GM18951 (cell line): ENCODE measurements around the gene MBNL2.
A peak's percentile ranks its signal among the peaks of the same experiment; 100 is the strongest.

Source experiments
- POLR2A ChIP-seq: IDR thresholded peaks from 4 replicates; pipeline ENCODE4 v1.6.1; 2011; ENCODE audit warnings: mild to moderate bottlenecking; ENCODE audit not compliant: insufficient read length, insufficient read depth; ENCODE audit errors: extremely low read depth
- in situ Hi-C: fragments of 300-500 bp; cut with MboI; formaldehyde crosslinking; loops from one replicate; pipeline ENCODE4 v1.12.0; 2022; ENCODE audit warnings: low sequenced_read_pairs, mixed read lengths, inconsistent platforms; ENCODE audit not compliant: unreplicated experiment

Gene MBNL2

DNA sequence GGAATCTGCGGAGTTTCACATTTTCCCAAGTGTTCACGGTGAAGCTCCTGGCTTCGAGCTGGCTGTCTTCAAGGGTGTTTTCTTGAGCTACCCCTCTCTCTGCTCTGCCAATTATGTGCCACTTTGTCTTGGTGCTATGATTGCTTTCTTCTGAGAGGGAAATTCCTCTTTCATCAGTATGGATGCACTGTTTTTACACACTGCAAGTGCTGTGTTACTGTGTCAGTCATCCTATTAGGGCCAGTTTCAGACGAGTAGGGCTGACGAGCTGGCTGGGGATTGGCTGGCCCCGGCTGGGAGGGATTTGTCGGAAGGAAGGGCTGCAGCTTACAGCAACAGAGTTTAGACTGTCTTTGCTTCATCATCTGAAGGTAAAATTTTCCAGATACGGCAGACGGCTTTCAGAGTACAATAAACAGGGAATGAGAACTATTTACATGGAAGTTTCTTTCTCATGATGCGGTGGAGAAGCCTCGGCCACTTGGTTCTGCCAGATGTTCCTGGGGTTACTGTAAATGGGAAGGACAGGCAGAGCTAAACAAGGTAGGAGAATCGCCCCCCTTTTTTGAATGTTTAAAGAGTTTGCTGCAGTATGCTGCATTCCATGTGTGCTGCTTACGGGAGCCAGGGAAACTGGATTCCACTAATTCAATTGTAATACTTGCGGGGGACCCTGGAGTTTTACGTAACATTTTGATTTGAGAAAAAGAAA lies at the start of gene MBNL2:
TSS of gene MBNL2 (plus strand) at position 345 of the 712 bp plus-strand sequence. CDS start 53,903 bp downstream, outside the sequence.
- in situ Hi-C loops, result no loop called here
- TF ChIP-seq POLR2A, result peak; percentile 39

- no peak for TF ChIP-seq POLR2A
- in situ Hi-C loops, result no loop called here
Measured at GRCh38 chr13:97174638-97175037, 47.5 kb upstream of the MBNL2 start.

GRCh38 chr13:97175041-97175440 lies 47.1 kb upstream of the MBNL2 start:
- in situ Hi-C loops, result no loop called here
- no peak for TF ChIP-seq POLR2A

- in situ Hi-C loops, result no loop called here
- no peak for TF ChIP-seq POLR2A
Measured at GRCh38 chr13:97179501-97179900, 42.6 kb upstream of the MBNL2 start.

DNA sequence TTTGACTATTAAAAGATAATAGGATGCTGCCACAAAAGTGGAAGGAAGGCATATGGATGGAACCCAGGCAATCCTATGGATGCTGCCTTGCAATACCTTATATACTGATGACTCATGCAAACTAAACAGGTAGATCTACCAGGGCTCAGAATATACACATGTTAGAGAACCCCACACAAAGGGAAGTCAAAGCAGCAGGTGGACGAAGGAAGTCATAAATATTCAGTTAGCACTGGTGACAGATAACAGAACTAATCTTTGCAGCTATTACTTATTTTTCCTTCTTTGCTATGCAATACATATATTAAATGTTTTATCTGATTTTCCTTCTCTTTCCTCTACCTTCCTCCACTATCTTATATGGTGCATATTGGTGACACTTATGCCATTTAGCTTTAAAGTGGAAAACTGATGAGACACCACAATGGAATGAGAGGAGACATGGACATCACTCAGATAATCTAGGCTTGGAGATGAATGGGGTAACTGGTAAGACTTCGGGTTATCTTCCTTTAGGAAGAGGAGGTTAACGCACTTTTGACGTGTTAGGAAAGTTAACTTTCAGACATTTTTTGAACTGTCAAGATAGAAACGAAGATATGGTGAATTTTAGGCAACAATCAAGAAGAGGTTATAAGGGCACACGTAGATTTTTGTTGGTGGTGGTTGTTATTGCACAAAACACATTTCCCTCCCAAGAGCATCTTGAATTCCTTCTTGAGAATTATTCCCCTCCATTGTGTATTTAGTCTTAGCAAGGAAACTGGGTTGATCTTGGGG lies 39.8 kb upstream of the MBNL2 start:
- TF ChIP-seq POLR2A, result no peak
- in situ Hi-C loops, result no loop called here

GRCh38 chr13:97185291-97185690 lies 36.8 kb upstream of the MBNL2 start:
- TF ChIP-seq POLR2A, result no peak
- in situ Hi-C loops, result no loop called here

- in situ Hi-C loops, result no loop called here
- no peak for TF ChIP-seq POLR2A
Measured at GRCh38 chr13:97185751-97186150, 36.4 kb upstream of the MBNL2 start.

DNA sequence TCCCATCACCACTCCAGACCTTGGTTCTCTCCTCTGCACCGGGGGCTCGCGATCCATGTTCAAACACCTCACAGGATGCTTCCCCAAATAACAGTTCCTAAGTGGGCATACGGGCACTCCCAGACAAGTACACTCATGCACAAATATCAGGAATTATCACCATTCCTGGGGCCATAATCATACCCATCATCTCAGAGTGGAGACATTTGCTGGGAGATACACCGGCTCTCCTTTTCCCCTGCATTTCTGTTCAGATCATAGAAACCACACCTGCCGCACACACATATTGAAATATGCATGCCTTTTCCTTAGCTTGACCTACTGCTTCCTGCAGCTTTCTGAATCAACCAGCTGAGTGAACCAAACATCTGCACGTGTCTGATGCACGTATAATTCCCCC lies 33.9 kb upstream of the MBNL2 start:
- in situ Hi-C loops, result no loop called here
- no peak for TF ChIP-seq POLR2A

DNA sequence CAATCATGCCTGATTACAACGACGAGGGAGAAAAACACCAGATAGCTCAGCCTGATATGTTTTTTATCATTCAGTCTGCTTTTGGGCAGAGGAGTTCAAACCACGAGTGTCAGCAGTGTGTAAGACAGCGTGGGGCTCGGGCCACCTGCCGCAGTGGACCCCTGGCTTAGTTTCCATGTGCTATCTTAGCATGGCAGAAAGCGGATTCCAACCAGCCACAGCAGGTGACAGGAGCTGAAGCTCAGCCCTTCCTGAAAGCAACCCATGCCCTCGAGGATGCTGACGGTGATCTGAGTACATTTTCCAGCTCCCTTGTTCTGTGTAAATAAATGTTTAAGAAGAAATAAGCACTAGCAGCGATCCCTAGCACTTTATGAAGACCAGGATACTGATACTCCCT lies 32.2 kb upstream of the MBNL2 start:
- no peak for TF ChIP-seq POLR2A
- in situ Hi-C loops, result no loop called here

DNA sequence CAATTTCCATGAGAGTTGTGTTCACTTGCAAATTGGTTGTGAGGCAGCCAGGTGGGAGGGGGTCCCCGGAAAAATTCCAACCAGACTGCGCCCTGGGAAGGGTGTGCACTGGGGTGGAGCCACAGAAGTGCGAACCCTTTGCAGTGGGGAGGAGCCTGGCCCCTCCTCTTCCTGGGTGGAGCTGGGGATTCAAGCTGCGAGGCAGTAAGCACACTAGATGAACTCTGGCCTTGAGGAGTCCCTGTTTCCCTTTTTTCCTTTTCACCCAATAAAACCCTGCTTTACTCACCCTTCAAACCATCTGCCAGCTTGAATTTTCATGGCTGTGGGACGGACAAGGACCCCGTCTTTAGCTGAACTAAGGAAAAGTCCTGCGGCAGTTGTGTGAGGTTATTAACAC lies 31.0 kb upstream of the MBNL2 start:
- in situ Hi-C loops, result no loop called here
- no peak for TF ChIP-seq POLR2A

DNA sequence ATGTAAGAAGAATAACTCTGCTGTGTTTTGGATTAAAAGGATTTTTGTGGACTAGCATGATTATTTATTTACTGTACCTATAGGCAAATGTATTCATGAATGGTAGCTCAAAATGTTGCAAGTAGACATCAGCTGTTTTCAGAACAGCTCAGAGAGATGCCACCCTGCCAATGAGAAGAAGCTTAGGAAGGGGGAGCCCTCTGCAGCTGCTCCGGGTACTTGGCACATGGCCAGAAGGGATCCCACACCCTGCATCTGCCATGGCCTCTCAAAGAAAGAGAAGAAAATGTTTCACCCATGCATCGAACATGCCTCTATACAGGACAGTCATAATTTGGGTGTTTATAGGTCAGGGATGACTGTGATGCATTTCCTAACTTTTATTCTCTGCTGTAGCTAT lies 30.5 kb upstream of the MBNL2 start:
- in situ Hi-C loops, result no loop called here
- no peak for TF ChIP-seq POLR2A

DNA sequence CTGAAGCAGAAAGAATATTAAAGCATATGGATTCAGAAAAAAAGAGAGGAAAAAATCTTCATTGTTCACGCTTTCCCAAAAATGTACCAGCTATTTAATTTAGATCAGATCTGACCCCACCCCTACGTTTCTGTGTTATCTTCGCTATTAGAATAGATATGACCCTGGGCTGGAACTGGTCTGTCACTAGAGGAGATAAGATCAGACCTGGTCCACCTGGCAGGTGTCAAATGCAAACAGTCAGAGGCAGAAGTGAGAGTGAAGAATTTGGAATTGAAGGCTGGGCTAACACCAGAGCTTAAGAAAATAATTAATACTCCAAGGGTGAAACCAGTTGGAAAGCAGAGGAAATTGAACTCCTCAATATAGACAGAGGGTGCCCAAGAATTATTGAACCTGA lies 30.0 kb upstream of the MBNL2 start:
- in situ Hi-C loops, result no loop called here
- no peak for TF ChIP-seq POLR2A

DNA sequence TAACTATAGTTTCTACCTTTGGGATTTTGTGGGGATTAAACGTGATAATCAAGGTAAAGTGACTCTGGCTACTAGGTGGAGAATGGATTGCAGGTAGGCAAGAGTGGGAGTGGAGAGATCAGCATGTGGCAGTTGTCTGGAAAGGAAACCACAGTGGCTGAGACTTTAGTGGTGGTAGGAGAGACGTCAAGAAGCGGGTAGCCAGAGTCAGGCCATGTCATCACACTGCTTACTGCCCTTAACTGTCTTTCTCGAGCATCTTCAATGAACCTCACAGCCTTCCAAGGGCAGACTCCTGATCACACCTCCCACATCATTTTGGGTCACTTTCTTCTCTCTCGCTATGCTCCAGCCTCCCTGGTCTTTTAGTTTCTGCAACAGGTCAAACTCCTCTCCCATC lies 28.6 kb upstream of the MBNL2 start:
- in situ Hi-C loops, result no loop called here
- TF ChIP-seq POLR2A, result no peak

- in situ Hi-C loops, result no loop called here
- no peak for TF ChIP-seq POLR2A
Measured at GRCh38 chr13:97194479-97194878, 27.7 kb upstream of the MBNL2 start.
